Kidney (tissue), 14 donors: ENCODE data around the gene RPL7L1. TPM values are rescaled to one million over a fixed set of nuclear protein-coding genes. Genes with fewer than 3 reads are reported as not detected.

Experiments used
- DNase-seq, 5 donors: peaks; one replicate each; pipeline ENCODE4 v3.0.0-alpha.2; 2013 to 2020
- FAIRE-seq: peaks from 2 replicates; lab custom pipeline; 2012; peaks lifted over from hg19 to GRCh38; lab: Jason Lieb, UNC
- H3K27ac ChIP-seq, 2 donors: one replicate each; pipeline ENCODE4 v1.7.0; 2013; ENCODE audit warnings: low read depth in 2 of 2, low read length in 2 of 2, inconsistent platforms in 1 of 2
- H3K27me3 ChIP-seq: one replicate; pipeline ENCODE4 v1.7.1; 2013; ENCODE audit warnings: low read length, inconsistent platforms; ENCODE audit not compliant: control insufficient read depth, insufficient read depth
- H3K36me3 ChIP-seq, 3 donors: one replicate each; pipeline versions ENCODE4 v1.7.0 to v1.7.1; 2013; ENCODE audit warnings: low read length in 3 of 3, control low read depth in 1 of 3, inconsistent platforms in 1 of 3; ENCODE audit not compliant: insufficient read depth in 3 of 3, control insufficient read depth in 2 of 3
- H3K4me1 ChIP-seq, 3 donors: one replicate each; pipeline versions ENCODE4 v1.7.0 to v1.7.1; 2013; ENCODE audit warnings: low read length in 3 of 3, inconsistent platforms in 1 of 3, low read depth in 1 of 3; ENCODE audit not compliant: control insufficient read depth in 2 of 3, insufficient read depth in 2 of 3
- H3K4me3 ChIP-seq, 3 donors: one replicate each; pipeline versions ENCODE4 v1.7.0 to v1.8.1; 2013; ENCODE audit warnings: low read length in 3 of 3, control low read depth in 1 of 3, inconsistent platforms in 1 of 3
- H3K9ac ChIP-seq, 3 donors: one replicate each; pipeline versions ENCODE4 v1.7.0 to v1.7.1; 2013; ENCODE audit warnings: low read length in 3 of 3, control low read depth in 1 of 3, inconsistent platforms in 1 of 3
- H3K9me3 ChIP-seq, 3 donors: one replicate each; pipeline versions ENCODE4 v1.7.0 to v1.7.1; 2013; ENCODE audit warnings: low read length in 3 of 3, control low read depth in 1 of 3, inconsistent platforms in 1 of 3; ENCODE audit not compliant: control insufficient read depth in 2 of 3, insufficient read depth in 1 of 3
- intact Hi-C: fragments of 100-400 bp; cut with DNase I; formaldehyde crosslinking; loops from one replicate; pipeline ENCODE4 v1.11.1; 2022
- polyA plus RNA-seq: library from polyadenylated mRNA; stranded (reverse); fragments of 350-450 nt; fragmentation: Illumina TruSeq; extraction: RNeasy Lipid Tissue Mini Kit (QIAGEN cat#74804); gene quantifications from one replicate; pipeline ENCODE4 v1.2.3, GENCODE V29; 2014; ENCODE audit warnings: low read depth, low replicate concordance; ENCODE audit not compliant: insufficient read depth
- total RNA-seq: library from RNA; stranded (reverse); fragmentation: NEBNext Ultra II Directional; extraction: Animal tissue kit (Norgen Biotek cat#: 25700); gene quantifications from one replicate; pipeline ENCODE4 v1.2.1, GENCODE V29; 2021
- TF ChIP-seq, protein P1 (sequence below): IDR thresholded peaks from 3 replicates; pipeline ENCODE4 v1.5.1; 2012; ENCODE audit warnings: mild to moderate bottlenecking, moderate library complexity, borderline replicate concordance; ENCODE audit not compliant: insufficient read depth; ENCODE audit errors: extremely low read depth
- donor health status: control.
- donor health status: control.
- donor health status: control.
- donor health status: control.
- donor health status: control.
- donor health status: DM: yes; HTN: yes; CAD: no.
- donor health status: Normal renal cell carcinoma (clear cell type).

RPL7L1 gene
- total and polyA plus RNA-seq, 2 donors from 2014 or later = 47.0 to 80.7 TPM

DNA sequence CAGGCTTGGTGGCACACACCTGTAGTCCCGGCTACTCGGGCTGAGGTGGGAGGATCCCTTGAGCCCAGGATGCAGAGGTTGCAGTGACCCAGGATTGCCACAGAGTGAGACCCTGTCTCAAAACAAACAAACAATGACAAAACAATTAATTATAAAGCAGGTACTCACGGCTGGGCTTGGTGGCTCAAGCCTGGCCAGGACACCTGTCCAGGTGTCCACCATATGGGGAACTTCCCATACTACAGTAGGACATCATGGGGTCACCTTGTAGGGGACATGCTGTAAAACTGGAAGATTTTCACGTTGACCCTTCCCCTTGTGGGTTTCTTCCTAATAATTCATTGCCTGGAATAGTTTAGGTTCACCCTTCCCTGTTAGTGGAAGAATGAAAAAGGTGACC lies 30.7 kb upstream of the RPL7L1 start:
- DNase-seq (no peak), FAIRE-seq (no peak)
- Histone ChIP-seq H3K27me3 (no peaks in the 10 kb centered on the region), H3K4me1 (no peaks in the 10 kb centered on the region), H3K9me3 (no peaks in the 10 kb centered on the region), H3K27ac (no peak overlapping the region), H3K36me3 (peaks cover 0 to 13% (median 6%) of the 10 kb centered on the region in 3 donors), H3K9ac (no peak overlapping the region), H3K4me3 (no peak overlapping the region)
- TF ChIP-seq, protein P1, sequence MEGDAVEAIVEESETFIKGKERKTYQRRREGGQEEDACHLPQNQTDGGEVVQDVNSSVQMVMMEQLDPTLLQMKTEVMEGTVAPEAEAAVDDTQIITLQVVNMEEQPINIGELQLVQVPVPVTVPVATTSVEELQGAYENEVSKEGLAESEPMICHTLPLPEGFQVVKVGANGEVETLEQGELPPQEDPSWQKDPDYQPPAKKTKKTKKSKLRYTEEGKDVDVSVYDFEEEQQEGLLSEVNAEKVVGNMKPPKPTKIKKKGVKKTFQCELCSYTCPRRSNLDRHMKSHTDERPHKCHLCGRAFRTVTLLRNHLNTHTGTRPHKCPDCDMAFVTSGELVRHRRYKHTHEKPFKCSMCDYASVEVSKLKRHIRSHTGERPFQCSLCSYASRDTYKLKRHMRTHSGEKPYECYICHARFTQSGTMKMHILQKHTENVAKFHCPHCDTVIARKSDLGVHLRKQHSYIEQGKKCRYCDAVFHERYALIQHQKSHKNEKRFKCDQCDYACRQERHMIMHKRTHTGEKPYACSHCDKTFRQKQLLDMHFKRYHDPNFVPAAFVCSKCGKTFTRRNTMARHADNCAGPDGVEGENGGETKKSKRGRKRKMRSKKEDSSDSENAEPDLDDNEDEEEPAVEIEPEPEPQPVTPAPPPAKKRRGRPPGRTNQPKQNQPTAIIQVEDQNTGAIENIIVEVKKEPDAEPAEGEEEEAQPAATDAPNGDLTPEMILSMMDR = no peak
- intact Hi-C loops = no loop called here

DNA sequence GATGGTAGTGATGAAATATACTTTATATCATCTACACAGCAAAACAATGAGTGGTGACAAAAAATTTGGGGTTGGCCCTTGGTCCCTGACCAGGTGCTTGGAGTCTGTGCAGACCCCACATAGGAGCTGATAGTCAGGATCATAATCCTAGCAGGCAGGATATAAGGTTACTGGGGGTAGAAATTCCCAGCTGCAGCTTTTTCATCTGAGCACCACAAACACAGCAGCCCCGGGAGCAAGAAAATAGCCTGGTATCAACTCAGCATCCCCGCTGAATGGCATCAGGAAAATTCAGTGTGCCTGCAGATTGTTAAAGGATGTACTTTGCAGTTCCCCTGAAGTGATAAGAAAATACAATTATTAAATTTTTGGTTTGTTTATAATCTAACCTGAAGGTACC lies 27.8 kb upstream of the RPL7L1 start:
- no peak for DNase-seq
- peaks cover 0 to 26% (median 15%) of the 10 kb centered on the region in 3 donors for H3K36me3 ChIP-seq
- intact Hi-C loops = no loop called here

DNA sequence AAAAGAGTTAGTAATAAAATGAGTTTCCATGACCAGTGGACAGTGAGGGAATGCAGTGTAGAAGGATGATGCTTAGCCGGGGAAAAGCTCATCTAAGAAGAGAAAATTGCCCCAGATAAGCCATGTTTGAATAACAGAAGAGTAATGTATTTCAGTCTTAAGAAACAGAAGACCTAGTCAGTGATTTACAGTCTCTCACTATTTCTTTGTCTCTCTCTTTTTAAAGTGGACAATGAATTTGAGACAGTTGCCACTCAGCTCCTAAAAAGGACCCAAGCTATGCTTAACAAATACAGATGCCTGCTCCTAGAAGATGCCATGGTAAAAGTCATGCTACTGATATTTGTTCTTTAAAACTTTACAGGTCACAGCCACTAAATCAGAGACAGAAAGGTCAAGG lies 19.4 kb upstream of the RPL7L1 start:
- H3K4me3 ChIP-seq = no peak overlapping the region
- FAIRE-seq = no peak

More for the DNA sequence above, 27.8 kb upstream of the RPL7L1 start:
- FAIRE-seq = no peak
- Histone ChIP-seq H3K9me3 (no peaks in the 10 kb centered on the region), H3K4me3 (no peak overlapping the region), H3K27ac (no peak overlapping the region), H3K4me1 (no peaks in the 10 kb centered on the region), H3K9ac (no peak overlapping the region), H3K27me3 (no peaks in the 10 kb centered on the region)
- TF ChIP-seq, protein P1 = no peak

More for the DNA sequence above, 19.4 kb upstream of the RPL7L1 start:
- H3K9me3 ChIP-seq = no peaks in the 10 kb centered on the region
- no peak for DNase-seq
- H3K27me3 ChIP-seq = no peaks in the 10 kb centered on the region
- H3K27ac ChIP-seq = no peak overlapping the region
- H3K36me3 ChIP-seq = peaks cover 3 to 50% (median 25%) of the 10 kb centered on the region in 3 donors
- TF ChIP-seq, protein P1 = no peak
- H3K9ac ChIP-seq = no peak overlapping the region
- H3K4me1 ChIP-seq = no peaks in the 10 kb centered on the region
- intact Hi-C loops = no loop called here
